Germinal center (tissue), 1 donor: ENCODE measurements around the gene WHAMM.
"Not testable (repeated sequence)": the region's sequence is repeated elsewhere in the genome, so short reads cannot be mapped to it uniquely, and the experiment has no call there.

Experiments
- DNase-seq: peaks from one replicate; pipeline ENCODE4 v3.0.0; 2012; ENCODE audit warnings: mixed read lengths, low spot score

The WHAMM gene

GRCh38 chr15:82838096-82838735, 28.8 kb downstream of the WHAMM start:
- DNase-seq: no peak

GRCh38 chr15:82839136-82839535, 29.7 kb downstream of the WHAMM start:
- no peak for DNase-seq

- DNase-seq: no peak
These were observed 30.7 kb downstream of the WHAMM start for GRCh38 chr15:82840166-82840565.

GRCh38 chr15:82843566-82843965, 34.1 kb downstream of the WHAMM start:
- DNase-seq: no peak

GRCh38 chr15:82845686-82846085, 36.3 kb downstream of the WHAMM start:
- DNase-seq: no peak

GRCh38 chr15:82846621-82847020, 37.2 kb downstream of the WHAMM start:
- DNase-seq: no peak

- DNase-seq: no peak
These were observed 38.3 kb downstream of the WHAMM start for GRCh38 chr15:82847703-82848102.

- DNase-seq: no peak
These were observed 39.0 kb downstream of the WHAMM start for GRCh38 chr15:82848241-82848993.

GRCh38 chr15:82849556-82850512, 40.4 kb downstream of the WHAMM start:
- DNase-seq: peak; percentile 70

GRCh38 chr15:82850731-82851130, 41.3 kb downstream of the WHAMM start:
- DNase-seq: no peak

GRCh38 chr15:82851306-82851850, 42.0 kb downstream of the WHAMM start:
- no peak for DNase-seq

- DNase-seq: no peak
These were observed 42.6 kb downstream of the WHAMM start for GRCh38 chr15:82851981-82852511.

- DNase-seq: no peak
These were observed 43.6 kb downstream of the WHAMM start for GRCh38 chr15:82852941-82853561.

GRCh38 chr15:82854554-82854953, 45.1 kb downstream of the WHAMM start:
- no peak for DNase-seq

- no peak for DNase-seq
These were observed 46.1 kb downstream of the WHAMM start for GRCh38 chr15:82855286-82856100.

GRCh38 chr15:82856397-82857170, 47.2 kb downstream of the WHAMM start:
- no peak for DNase-seq

- DNase-seq: no peak
These were observed 49.5 kb downstream of the WHAMM start for GRCh38 chr15:82858932-82859331.

- no peak for DNase-seq
These were observed 53.5 kb downstream of the WHAMM start for GRCh38 chr15:82862886-82863285.

- DNase-seq: no peak
These were observed 55.5 kb downstream of the WHAMM start for GRCh38 chr15:82864967-82865366.

- DNase-seq: not testable (repeated sequence)
These were observed 56.2 kb downstream of the WHAMM start for GRCh38 chr15:82865581-82865980.
